Adrenal gland (tissue), 12 donors: ENCODE data around the gene ALDH7A1. TPM values are rescaled to one million over a fixed set of nuclear protein-coding genes. Genes with fewer than 3 reads are reported as not detected.
"Not testable (repeated sequence)": the region's sequence is repeated elsewhere in the genome, so short reads cannot be mapped to it uniquely, and the experiment has no call there.

Source experiments
- DNase-seq, 7 donors: peaks; one replicate each; pipeline ENCODE4 v3.0.0-alpha.2; 2019 to 2020
- H3K27ac ChIP-seq, 5 donors: fragments of 200-600 bp; sonication (generic) in 4 of 5; 1 replicate in 3 of 5; 2 replicates in 2 of 5; pipeline versions ENCODE4 v1.5.1 to v1.8.0; 2016 to 2020; ENCODE audit warnings: mild to moderate bottlenecking in 1 of 5
- H3K27me3 ChIP-seq: fragments of 200-600 bp; 2 replicates; pipeline ENCODE4 v1.8.0; 2021
- H3K36me3 ChIP-seq, 2 donors: fragments of 200-600 bp; replicated peaks in 1 of 2; 1 replicate in 1 of 2; 2 replicates in 1 of 2; pipeline versions ENCODE4 v1.5.1 to v1.8.0; 2018 to 2022
- H3K4me1 ChIP-seq, 2 donors: fragments of 200-600 bp; replicated peaks in 1 of 2; 1 replicate in 1 of 2; 2 replicates in 1 of 2; pipeline versions ENCODE4 v1.5.1 to v1.8.0; 2018 to 2021
- H3K4me3 ChIP-seq, 4 donors: fragments of 200-600 bp; sonication (generic) in 3 of 4; one replicate each; pipeline ENCODE4 v1.5.1; 2016 to 2018
- H3K9me3 ChIP-seq, 3 donors: fragments of 200-600 bp; sonication (generic) in 1 of 3; replicated peaks in 1 of 3; 1 replicate in 2 of 3; 2 replicates in 1 of 3; pipeline versions ENCODE4 v1.5.1 to v1.8.0; 2016 to 2021
- CTCF ChIP-seq, 6 experiments: fragments of 450-650 bp in 4 of 6; fragments of 200-600 bp in 2 of 6; sonication (generic) in 1 of 6; IDR thresholded peaks; 1 replicate in 5 of 6; 2 replicates in 1 of 6; pipeline versions ENCODE4 v1.5.1 to v1.8.0; 2016 to 2021; ENCODE audit warnings: antibody characterized with exemption in 6 of 6, mild to moderate bottlenecking in 2 of 6, moderate library complexity in 1 of 6
- POLR2A ChIP-seq, 2 donors: fragments of 450-650 bp; IDR thresholded peaks; one replicate each; pipeline ENCODE4 v1.6.1; 2017; ENCODE audit warnings: antibody characterized with exemption in 2 of 2, mild to moderate bottlenecking in 2 of 2, moderate library complexity in 1 of 2
- WGBS, 4 donors: extraction: QIAGEN DNeasy Blood & Tissue Kit in 2 of 4; methylation state at CpG; one replicate each; pipeline versions ENCODE4 v1.1.5 to v1.1.7; 2013 to 2017; 5-methylcytosine and 5-hydroxymethylcytosine counted together
- intact Hi-C, 2 donors: fragments of 100-400 bp; cut with DNase I; formaldehyde crosslinking; loops; one replicate each; pipeline versions ENCODE4 v1.14.1 to v1.15.0; 2022 to 2023
- polyA plus RNA-seq, 3 donors: library from polyadenylated mRNA; stranded (reverse); fragments of 200-250 nt in 2 of 3; fragments of 350-450 nt in 1 of 3; fragmentation: Illumina TruSeq in 1 of 3; extraction: RNeasy Lipid Tissue Mini Kit (QIAGEN cat#74804) in 1 of 3; gene quantifications; one replicate each; pipeline ENCODE4 v1.2.3, GENCODE V29; 2013 to 2014
- total RNA-seq, 9 donors: library from RNA; depleted of rRNA in 4 of 9; stranded (reverse); fragments of >200 nt in 4 of 9; fragments of 120-200 nt in 1 of 9; fragmentation: NEBNext Ultra II Directional in 1 of 9; extraction: Animal tissue kit (Norgen Biotek cat#: 25700) in 1 of 9; gene quantifications; one replicate each; pipeline versions ENCODE4 v1.1.0 to v1.2.4, GENCODE V29; 2013 to 2023
- donor health status: healthy with polysubstance abuse.
- donor health status: Bipolar disorder and iron deficiency.
- donor health status: DM: yes; HTN: yes; CAD: no.
- donor health status: DM: no; HTN: no; CAD: no.
- donor health status: DM: no; HTN: no; CAD: no.
- donor health status: DM: yes; HTN: yes; CAD: no.

ALDH7A1 gene
- total and polyA plus RNA-seq, 12 donors: 34.6 to 112 (median 66.2) TPM

DNA sequence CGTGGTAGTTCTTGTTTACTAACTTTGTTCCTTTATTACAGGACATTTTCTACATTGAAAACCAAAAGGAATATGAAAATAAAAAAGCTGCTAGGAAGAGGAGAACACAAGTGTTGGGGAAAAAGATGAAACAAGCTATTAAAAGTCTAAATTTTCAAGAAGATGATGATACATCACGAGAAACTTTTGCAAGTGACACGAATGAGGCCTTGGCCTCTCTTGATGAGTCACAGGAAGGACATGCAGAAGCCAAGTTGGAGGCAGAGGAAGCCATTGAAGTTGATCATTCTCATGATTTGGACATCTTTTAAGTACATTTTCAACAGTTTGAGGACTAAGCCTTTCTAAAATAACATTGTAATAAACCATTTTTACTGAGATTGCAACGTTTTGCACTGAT lies 29.5 kb upstream of the ALDH7A1 start:
- H3K4me3 ChIP-seq: peak overlapping the region in 1 of 4 donors; percentile 6
- no peaks in the 10 kb centered on the region for H3K9me3 ChIP-seq
- DNase-seq: peak; percentile 48 to 86 (median 76)
- H3K27me3 ChIP-seq: no peaks in the 10 kb centered on the region
- peaks cover 0 to 23% of the 10 kb centered on the region in 2 donors for H3K36me3 ChIP-seq
- intact Hi-C loops: no loop called here
- no peak for TF ChIP-seq CTCF (IDR thresholded peaks at IDR 0.05)
- TF ChIP-seq POLR2A (IDR thresholded peaks at IDR 0.05): no peak
- 20 to 28% (median 24%) methylated on average over 4 of the region's 4 CpGs for WGBS, 4 donors
- H3K4me1 ChIP-seq: peaks cover 8 to 20% of the 10 kb centered on the region in 2 donors
- peak overlapping the region; percentile 62 to 88 (median 83) for H3K27ac ChIP-seq

DNA sequence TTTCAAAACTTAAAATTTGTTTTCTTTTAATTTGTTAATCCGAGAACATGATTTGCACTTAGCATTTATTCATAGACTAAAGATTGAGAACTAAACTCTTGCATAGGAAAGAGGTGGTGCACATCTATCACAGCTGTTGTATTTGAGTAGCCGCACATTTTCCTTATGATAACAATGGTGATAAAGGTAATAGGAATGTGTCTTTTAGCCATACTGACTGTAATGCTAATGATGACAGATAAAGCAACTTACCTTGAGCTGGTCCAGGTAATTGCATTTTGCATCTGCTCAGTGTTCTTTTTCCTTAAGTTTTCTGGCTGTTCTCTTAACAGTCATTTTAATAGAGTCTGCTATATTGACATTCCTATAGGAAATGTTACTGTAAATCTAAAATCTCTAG lies 24.8 kb upstream of the ALDH7A1 start:
- Histone ChIP-seq H3K27ac (no peak overlapping the region), H3K4me3 (no peak overlapping the region), H3K4me1 (peaks cover 1 to 14% of the 10 kb centered on the region in 2 donors), H3K27me3 (no peaks in the 10 kb centered on the region), H3K9me3 (no peaks in the 10 kb centered on the region), H3K36me3 (peaks cover 0 to 39% of the 10 kb centered on the region in 2 donors)
- no peak for TF ChIP-seq POLR2A (IDR thresholded peaks at IDR 0.05)
- TF ChIP-seq CTCF (IDR thresholded peaks at IDR 0.05): no peak
- no peak for DNase-seq
- WGBS, 4 donors: 84 to 91% (median 88%) methylated on average over 2 of the region's 2 CpGs
- intact Hi-C loops: no loop called here

GRCh38 chr5:126617603-126618002 lies 22.6 kb upstream of the ALDH7A1 start:
- H3K27ac ChIP-seq, intact Hi-C loops: not testable (repeated sequence)
- 97 to 99% (median 98%) methylated on average over 4 to 8 of the region's 8 CpGs for WGBS, 4 donors

GRCh38 chr5:126615286-126615685 lies 20.3 kb upstream of the ALDH7A1 start:
- H3K27ac ChIP-seq: no peak overlapping the region
- no peaks in the 10 kb centered on the region for H3K4me1 ChIP-seq
- TF ChIP-seq CTCF (IDR thresholded peaks at IDR 0.05): no peak
- no peak for TF ChIP-seq POLR2A (IDR thresholded peaks at IDR 0.05)
- H3K4me3 ChIP-seq: no peak overlapping the region
- WGBS, 4 donors: 80 to 88% (median 85%) methylated on average over 4 of the region's 4 CpGs
- peaks cover 0 to 42% of the 10 kb centered on the region in 2 donors for H3K36me3 ChIP-seq
- no peaks in the 10 kb centered on the region for H3K9me3 ChIP-seq
- intact Hi-C loops: no loop called here
- DNase-seq: no peak
- no peaks in the 10 kb centered on the region for H3K27me3 ChIP-seq

More at GRCh38 chr5:126617603-126618002, 22.6 kb upstream of the ALDH7A1 start:
- not testable (repeated sequence) for H3K9me3 ChIP-seq, H3K4me1 ChIP-seq, H3K27me3 ChIP-seq, H3K4me3 ChIP-seq, DNase-seq
- H3K36me3 ChIP-seq: peaks cover 0 to 39% of the 10 kb centered on the region in 2 donors

- TF ChIP-seq CTCF (IDR thresholded peaks at IDR 0.05) (no peak), POLR2A (IDR thresholded peaks at IDR 0.05) (no peak)
- no peak overlapping the region for H3K4me3 ChIP-seq
- 89 to 93% (median 92%) methylated on average over 7 of the region's 7 CpGs for WGBS, 4 donors
- H3K36me3 ChIP-seq: peaks cover 0 to 47% of the 10 kb centered on the region in 2 donors
- no peaks in the 10 kb centered on the region for H3K27me3 ChIP-seq
- DNase-seq: peak in 1 of 7 donors; percentile 39
- no peaks in the 10 kb centered on the region for H3K4me1 ChIP-seq
- intact Hi-C loops: no loop called here
- H3K27ac ChIP-seq: no peak overlapping the region
- no peaks in the 10 kb centered on the region for H3K9me3 ChIP-seq
Measured at GRCh38 chr5:126613941-126614592, 19.0 kb upstream of the ALDH7A1 start.
